Measurements from ENCODE around the gene IBSP.

Gene IBSP

DNA sequence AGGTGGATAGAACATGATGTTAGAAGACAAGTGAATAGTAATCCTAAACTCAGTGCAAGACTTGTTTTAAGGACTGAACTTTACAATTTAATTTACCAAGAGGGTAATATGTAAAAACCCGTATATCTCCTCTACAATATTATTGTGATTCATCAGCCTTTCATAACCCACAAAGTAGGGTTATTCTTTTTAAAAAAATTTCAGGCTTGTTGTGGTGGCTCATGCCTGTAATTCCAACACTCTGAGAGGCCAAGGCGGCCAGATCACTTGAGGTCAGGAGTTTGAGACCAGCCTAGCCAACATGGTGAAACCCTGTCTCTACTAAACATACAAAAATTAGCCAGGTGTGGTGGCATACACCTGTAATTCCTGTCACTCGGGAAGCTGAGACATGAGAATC is 7.2 kb downstream of the IBSP start:
- H3K9me3 ChIP-seq (ENCODE audit: control insufficient read depth in 1 of 2, low read length in 2 of 2), result no peaks in the 10 kb centered on the region
- no peaks in the 10 kb centered on the region for H3K36me3 ChIP-seq (ENCODE audit: control insufficient read depth in 1 of 2, insufficient read depth in 2 of 2, low read length in 2 of 2)
- no peak overlapping the region for H3K27ac ChIP-seq (ENCODE audit: low read length)
- H3K4me1 ChIP-seq (ENCODE audit: control insufficient read depth in 1 of 2, insufficient read depth in 2 of 2, low read length in 2 of 2), result no peaks in the 10 kb centered on the region
- no peak overlapping the region for H3K4me3 ChIP-seq (ENCODE audit: low read depth in 1 of 2, low read length in 2 of 2)
- no peaks in the 10 kb centered on the region for H3K27me3 ChIP-seq (ENCODE audit: low read depth, low read length)

DNA sequence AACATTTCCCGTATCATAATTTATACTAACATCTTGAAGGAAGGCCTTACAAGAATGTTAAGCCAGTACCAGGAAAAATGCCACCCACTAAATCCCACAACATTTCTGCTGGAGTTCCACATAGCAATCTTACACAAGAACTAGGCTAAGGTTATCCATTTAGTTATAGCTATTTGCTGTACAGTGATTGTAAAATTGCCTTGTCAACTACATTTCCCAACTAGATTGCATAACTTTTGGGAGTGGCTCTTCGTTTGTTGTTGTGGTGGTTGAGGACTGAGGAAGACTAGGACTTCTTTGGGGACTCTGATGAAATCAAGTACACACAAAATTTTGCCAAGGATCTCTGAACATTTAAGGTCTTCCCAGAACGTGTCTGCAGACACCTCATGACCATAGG is 8.0 kb downstream of the IBSP start:
- Histone ChIP-seq H3K4me1 (ENCODE audit: control insufficient read depth in 1 of 2, insufficient read depth in 2 of 2, low read length in 2 of 2) (no peaks in the 10 kb centered on the region), H3K27me3 (ENCODE audit: low read depth, low read length) (no peaks in the 10 kb centered on the region), H3K9me3 (ENCODE audit: control insufficient read depth in 1 of 2, low read length in 2 of 2) (no peaks in the 10 kb centered on the region), H3K36me3 (ENCODE audit: control insufficient read depth in 1 of 2, insufficient read depth in 2 of 2, low read length in 2 of 2) (no peaks in the 10 kb centered on the region), H3K27ac (ENCODE audit: low read length) (no peak overlapping the region), H3K4me3 (ENCODE audit: low read depth in 1 of 2, low read length in 2 of 2) (no peak overlapping the region)

DNA sequence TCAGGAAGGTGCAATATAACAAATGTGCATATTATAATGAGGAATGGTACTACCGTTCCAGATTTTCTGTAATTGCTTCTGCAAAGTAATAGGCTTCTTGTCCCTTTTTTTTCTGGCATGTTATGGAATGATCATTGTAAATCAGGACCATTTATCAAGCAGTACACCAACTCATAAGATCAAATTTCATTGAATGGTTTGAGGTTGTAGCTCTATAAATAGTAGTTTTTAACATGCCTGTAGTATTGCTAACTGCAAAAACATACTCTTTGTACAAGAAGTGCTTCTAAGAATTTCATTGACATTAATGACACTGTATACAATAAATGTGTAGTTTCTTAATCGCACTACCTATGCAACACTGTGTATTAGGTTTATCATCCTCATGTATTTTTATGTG is 12.6 kb downstream of the IBSP start:
- Histone ChIP-seq H3K4me3 (ENCODE audit: low read depth in 1 of 2, low read length in 2 of 2) (no peak overlapping the region), H3K27me3 (ENCODE audit: low read depth, low read length) (no peaks in the 10 kb centered on the region), H3K36me3 (ENCODE audit: control insufficient read depth in 1 of 2, insufficient read depth in 2 of 2, low read length in 2 of 2) (no peaks in the 10 kb centered on the region), H3K4me1 (ENCODE audit: control insufficient read depth in 1 of 2, insufficient read depth in 2 of 2, low read length in 2 of 2) (no peaks in the 10 kb centered on the region), H3K27ac (ENCODE audit: low read length) (no peak overlapping the region), H3K9me3 (ENCODE audit: control insufficient read depth in 1 of 2, low read length in 2 of 2) (no peaks in the 10 kb centered on the region)

GRCh38 chr4:87819281-87819919 is 20.0 kb downstream of the IBSP start:
- Histone ChIP-seq H3K27me3 (ENCODE audit: low read depth, low read length) (no peaks in the 10 kb centered on the region), H3K9me3 (ENCODE audit: control insufficient read depth in 1 of 2, low read length in 2 of 2) (no peaks in the 10 kb centered on the region), H3K36me3 (ENCODE audit: control insufficient read depth in 1 of 2, insufficient read depth in 2 of 2, low read length in 2 of 2) (no peaks in the 10 kb centered on the region), H3K4me1 (ENCODE audit: control insufficient read depth in 1 of 2, insufficient read depth in 2 of 2, low read length in 2 of 2) (no peaks in the 10 kb centered on the region), H3K4me3 (ENCODE audit: low read depth in 1 of 2, low read length in 2 of 2) (no peak overlapping the region), H3K27ac (ENCODE audit: low read length) (no peak overlapping the region)

DNA sequence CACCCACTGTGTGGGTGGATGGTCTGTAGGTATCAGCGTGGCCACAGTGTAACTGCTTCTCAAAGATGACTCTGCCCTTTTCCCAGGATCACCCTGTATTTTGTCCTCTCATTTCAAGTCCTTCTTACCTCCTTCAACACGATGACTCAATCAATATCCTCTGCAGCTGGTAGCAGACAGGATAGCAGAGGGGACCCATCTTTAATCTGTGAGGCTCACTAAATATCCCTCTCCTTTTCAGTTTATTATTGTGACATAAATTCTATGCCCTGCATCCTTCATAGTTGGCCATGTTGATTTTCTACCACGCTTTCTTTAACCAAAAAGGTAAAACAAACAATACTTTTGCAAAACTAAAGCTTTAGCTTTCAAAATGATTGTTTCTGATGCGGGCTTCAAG is 23.8 kb downstream of the IBSP start:
- Histone ChIP-seq H3K9me3 (ENCODE audit: control insufficient read depth in 1 of 2, low read length in 2 of 2) (no peaks in the 10 kb centered on the region), H3K4me1 (ENCODE audit: control insufficient read depth in 1 of 2, insufficient read depth in 2 of 2, low read length in 2 of 2) (no peaks in the 10 kb centered on the region), H3K36me3 (ENCODE audit: control insufficient read depth in 1 of 2, insufficient read depth in 2 of 2, low read length in 2 of 2) (no peaks in the 10 kb centered on the region), H3K4me3 (ENCODE audit: low read depth in 1 of 2, low read length in 2 of 2) (no peak overlapping the region), H3K27me3 (ENCODE audit: low read depth, low read length) (no peaks in the 10 kb centered on the region), H3K27ac (ENCODE audit: low read length) (no peak overlapping the region)

- no peaks in the 10 kb centered on the region for H3K27me3 ChIP-seq (ENCODE audit: low read depth, low read length)
- H3K27ac ChIP-seq (ENCODE audit: low read length), result no peak overlapping the region
- H3K4me3 ChIP-seq (ENCODE audit: low read depth in 1 of 2, low read length in 2 of 2), result no peak overlapping the region
- H3K4me1 ChIP-seq (ENCODE audit: control insufficient read depth in 1 of 2, insufficient read depth in 2 of 2, low read length in 2 of 2), result no peaks in the 10 kb centered on the region
- no peaks in the 10 kb centered on the region for H3K9me3 ChIP-seq (ENCODE audit: control insufficient read depth in 1 of 2, low read length in 2 of 2)
- H3K36me3 ChIP-seq (ENCODE audit: control insufficient read depth in 1 of 2, insufficient read depth in 2 of 2, low read length in 2 of 2), result no peaks in the 10 kb centered on the region
Measured at GRCh38 chr4:87823724-87824123, 24.4 kb downstream of the IBSP start.

GRCh38 chr4:87824352-87824751 is 25.0 kb downstream of the IBSP start:
- no peaks in the 10 kb centered on the region for H3K9me3 ChIP-seq (ENCODE audit: control insufficient read depth in 1 of 2, low read length in 2 of 2)
- H3K4me3 ChIP-seq (ENCODE audit: low read depth in 1 of 2, low read length in 2 of 2), result no peak overlapping the region
- no peaks in the 10 kb centered on the region for H3K4me1 ChIP-seq (ENCODE audit: control insufficient read depth in 1 of 2, insufficient read depth in 2 of 2, low read length in 2 of 2)
- no peaks in the 10 kb centered on the region for H3K27me3 ChIP-seq (ENCODE audit: low read depth, low read length)
- H3K27ac ChIP-seq (ENCODE audit: low read length), result no peak overlapping the region
- no peaks in the 10 kb centered on the region for H3K36me3 ChIP-seq (ENCODE audit: control insufficient read depth in 1 of 2, insufficient read depth in 2 of 2, low read length in 2 of 2)

GRCh38 chr4:87832669-87833068 is 33.3 kb downstream of the IBSP start, which contains the start of gene MEPE:
Gene MEPE (plus strand): TSS chr4:87832969. CDS start chr4:87834715, 1,746 bp downstream.
- Histone ChIP-seq H3K36me3 (ENCODE audit: control insufficient read depth in 1 of 2, insufficient read depth in 2 of 2, low read length in 2 of 2) (no peaks in the 10 kb centered on the region), H3K9me3 (ENCODE audit: control insufficient read depth in 1 of 2, low read length in 2 of 2) (no peaks in the 10 kb centered on the region), H3K27ac (ENCODE audit: low read length) (no peak within 1 kb of the TSS), H3K4me3 (ENCODE audit: low read depth in 1 of 2, low read length in 2 of 2) (no peak within 1 kb of the TSS), H3K27me3 (ENCODE audit: low read depth, low read length) (no peaks in the 10 kb centered on the region), H3K4me1 (ENCODE audit: control insufficient read depth in 1 of 2, insufficient read depth in 2 of 2, low read length in 2 of 2) (no peaks in the 10 kb centered on the region)

- no peak overlapping the region for H3K27ac ChIP-seq (ENCODE audit: low read length)
- peaks cover 0 to 4% of the 10 kb centered on the region in 2 donors for H3K4me1 ChIP-seq (ENCODE audit: control insufficient read depth in 1 of 2, insufficient read depth in 2 of 2, low read length in 2 of 2)
- H3K9me3 ChIP-seq (ENCODE audit: control insufficient read depth in 1 of 2, low read length in 2 of 2), result no peaks in the 10 kb centered on the region
- no peak overlapping the region for H3K4me3 ChIP-seq (ENCODE audit: low read depth in 1 of 2, low read length in 2 of 2)
- H3K36me3 ChIP-seq (ENCODE audit: control insufficient read depth in 1 of 2, insufficient read depth in 2 of 2, low read length in 2 of 2), result no peaks in the 10 kb centered on the region
- no peaks in the 10 kb centered on the region for H3K27me3 ChIP-seq (ENCODE audit: low read depth, low read length)
Measured at GRCh38 chr4:87834401-87834800, 35.0 kb downstream of the IBSP start.

DNA sequence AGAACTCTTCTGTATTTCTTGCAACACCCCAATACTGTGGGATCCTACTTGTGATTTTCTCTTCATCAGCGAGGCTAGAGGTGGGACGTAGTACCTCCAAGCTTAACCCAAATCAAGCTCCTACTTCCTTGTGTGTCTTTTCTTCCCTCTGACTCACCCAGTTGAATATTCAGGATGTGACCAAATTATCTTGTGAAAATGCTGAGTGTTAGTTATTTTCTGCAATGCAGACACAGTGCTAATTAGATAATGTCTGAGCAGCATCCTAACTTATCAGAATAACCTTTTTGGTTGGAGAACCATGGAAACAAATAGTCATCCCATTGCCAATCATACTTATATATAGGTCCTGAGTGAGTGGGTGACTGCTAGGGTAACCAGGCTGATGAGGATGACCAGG is 35.8 kb downstream of the IBSP start:
- Histone ChIP-seq H3K4me3 (ENCODE audit: low read depth in 1 of 2, low read length in 2 of 2) (no peak overlapping the region), H3K27ac (ENCODE audit: low read length) (no peak overlapping the region), H3K27me3 (ENCODE audit: low read depth, low read length) (no peaks in the 10 kb centered on the region), H3K36me3 (ENCODE audit: control insufficient read depth in 1 of 2, insufficient read depth in 2 of 2, low read length in 2 of 2) (no peaks in the 10 kb centered on the region), H3K9me3 (ENCODE audit: control insufficient read depth in 1 of 2, low read length in 2 of 2) (no peaks in the 10 kb centered on the region), H3K4me1 (ENCODE audit: control insufficient read depth in 1 of 2, insufficient read depth in 2 of 2, low read length in 2 of 2) (peaks cover 0 to 4% of the 10 kb centered on the region in 2 donors)

- Histone ChIP-seq H3K27ac (ENCODE audit: low read length) (no peak overlapping the region), H3K9me3 (ENCODE audit: control insufficient read depth in 1 of 2, low read length in 2 of 2) (no peaks in the 10 kb centered on the region), H3K4me1 (ENCODE audit: control insufficient read depth in 1 of 2, insufficient read depth in 2 of 2, low read length in 2 of 2) (peaks cover 0 to 4% of the 10 kb centered on the region in 2 donors), H3K36me3 (ENCODE audit: control insufficient read depth in 1 of 2, insufficient read depth in 2 of 2, low read length in 2 of 2) (no peaks in the 10 kb centered on the region), H3K27me3 (ENCODE audit: low read depth, low read length) (no peaks in the 10 kb centered on the region), H3K4me3 (ENCODE audit: low read depth in 1 of 2, low read length in 2 of 2) (no peak overlapping the region)
Measured at GRCh38 chr4:87835743-87836142, 36.4 kb downstream of the IBSP start.

DNA sequence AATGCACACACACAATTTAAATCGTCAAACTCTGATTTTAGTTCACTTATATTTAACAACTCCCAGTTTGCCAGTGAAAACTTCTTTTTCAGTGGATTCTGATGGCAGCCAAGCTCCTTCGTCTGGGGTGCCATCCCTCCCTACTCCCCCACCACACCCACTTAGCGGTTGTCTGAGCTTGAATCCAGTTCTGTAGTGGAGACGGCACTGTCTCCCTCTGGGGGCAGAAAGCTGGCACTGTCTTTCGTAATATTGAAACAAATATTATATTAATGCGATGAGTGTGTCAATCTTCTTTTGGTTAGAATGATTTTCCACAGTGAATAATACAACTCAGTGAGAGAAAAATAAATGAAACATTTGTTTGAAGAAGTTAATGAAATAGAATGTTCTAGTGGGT is 38.9 kb downstream of the IBSP start:
- Histone ChIP-seq H3K4me1 (ENCODE audit: control insufficient read depth in 1 of 2, insufficient read depth in 2 of 2, low read length in 2 of 2) (peaks cover 0 to 4% of the 10 kb centered on the region in 2 donors), H3K4me3 (ENCODE audit: low read depth in 1 of 2, low read length in 2 of 2) (no peak overlapping the region), H3K36me3 (ENCODE audit: control insufficient read depth in 1 of 2, insufficient read depth in 2 of 2, low read length in 2 of 2) (no peaks in the 10 kb centered on the region), H3K27ac (ENCODE audit: low read length) (no peak overlapping the region), H3K9me3 (ENCODE audit: control insufficient read depth in 1 of 2, low read length in 2 of 2) (no peaks in the 10 kb centered on the region), H3K27me3 (ENCODE audit: low read depth, low read length) (no peaks in the 10 kb centered on the region)

All from muscle layer of duodenum (tissue), 2 donors.